Hepatic stellate cell (primary cell): ENCODE results near the gene IMMP1L.

Experiments
- DNase-seq: peaks from one replicate; pipeline ENCODE4 v3.0.0; 2011; ENCODE audit warnings: low spot score

The IMMP1L gene

DNA sequence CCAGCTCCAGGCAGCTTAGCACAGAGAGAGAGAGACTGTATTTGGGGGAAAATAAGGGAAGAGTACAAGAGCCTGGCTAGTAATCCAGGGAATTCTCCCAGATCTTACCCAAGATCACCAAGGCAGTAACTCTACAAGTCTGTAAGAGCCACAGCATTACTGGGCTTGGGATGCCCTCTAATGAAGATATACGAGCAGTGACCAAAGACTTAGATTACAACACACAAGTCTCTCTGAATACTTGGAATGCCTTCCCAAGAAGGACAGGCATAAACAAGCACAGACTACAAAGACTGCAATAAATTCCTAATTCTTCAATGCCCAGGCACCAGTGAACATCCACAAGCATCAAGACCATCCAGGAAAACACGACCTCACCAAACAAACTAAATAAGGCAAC, 122.0 kb downstream of the IMMP1L start:
- no peak for DNase-seq

- no peak for DNase-seq
Measured at GRCh38 chr11:31383116-31383515, 126.3 kb downstream of the IMMP1L start.
